ENCODE results near the gene PHF21A.
"Not testable (repeated sequence)": the region's sequence is repeated elsewhere in the genome, so short reads cannot be mapped to it uniquely, and the experiment has no call there.

The PHF21A gene

GRCh38 chr11:46120346-46121300, 631 bp downstream of the PHF21A start:
- H3K27ac ChIP-seq (ENCODE audit: low read length) = peak overlapping the region; percentile 25
- H3K36me3 ChIP-seq (ENCODE audit: control insufficient read depth, insufficient read depth, low read length) = no peaks in the 10 kb centered on the region
- H3K4me3 ChIP-seq (ENCODE audit: low read length) = peak overlapping the region; percentile 87; the same call in 1 of the 2 replicates
- H3K4me1 ChIP-seq (ENCODE audit: control insufficient read depth, insufficient read depth, low read length) = no peaks in the 10 kb centered on the region
- DNase-seq (ENCODE audit: low read depth, low spot score) = no peak
- WGBS (ENCODE audit: insufficient coverage, insufficient read length) = no CpG with 5 or more reads among the region's 29 CpGs
- no peaks in the 10 kb centered on the region for H3K27me3 ChIP-seq (ENCODE audit: control insufficient read depth, insufficient read depth, low read length)
- no peaks in the 10 kb centered on the region for H3K9me3 ChIP-seq (ENCODE audit: control insufficient read depth, insufficient read depth, low read length)

- Histone ChIP-seq H3K27ac (ENCODE audit: low read length) (no peak overlapping the region), H3K4me1 (ENCODE audit: control insufficient read depth, insufficient read depth, low read length) (no peaks in the 10 kb centered on the region), H3K36me3 (ENCODE audit: control insufficient read depth, insufficient read depth, low read length) (no peaks in the 10 kb centered on the region), H3K9me3 (ENCODE audit: control insufficient read depth, insufficient read depth, low read length) (no peaks in the 10 kb centered on the region), H3K27me3 (ENCODE audit: control insufficient read depth, insufficient read depth, low read length) (no peaks in the 10 kb centered on the region), H3K4me3 (ENCODE audit: low read length) (peak overlapping the region; percentile 53; the same call in 1 of the 2 replicates)
- WGBS (ENCODE audit: insufficient coverage, insufficient read length) = no CpG with 5 or more reads among the region's 56 CpGs
- no peak for DNase-seq (ENCODE audit: low read depth, low spot score)
Observed at GRCh38 chr11:46119352-46120216, 1.7 kb downstream of the PHF21A start.

- no peak overlapping the region for H3K27ac ChIP-seq (ENCODE audit: low read length)
- WGBS (ENCODE audit: insufficient coverage, insufficient read length) = 100% methylated on average over 1 of the region's 6 CpGs
Observed at GRCh38 chr11:46118702-46119351, 2.4 kb downstream of the PHF21A start.

GRCh38 chr11:46117842-46118241, 3.4 kb downstream of the PHF21A start:
- Histone ChIP-seq H3K4me1 (ENCODE audit: control insufficient read depth, insufficient read depth, low read length) (no peaks in the 10 kb centered on the region), H3K36me3 (ENCODE audit: control insufficient read depth, insufficient read depth, low read length) (no peaks in the 10 kb centered on the region), H3K27me3 (ENCODE audit: control insufficient read depth, insufficient read depth, low read length) (no peaks in the 10 kb centered on the region), H3K4me3 (ENCODE audit: low read length) (no peak overlapping the region), H3K9me3 (ENCODE audit: control insufficient read depth, insufficient read depth, low read length) (no peaks in the 10 kb centered on the region), H3K27ac (ENCODE audit: low read length) (no peak overlapping the region)
- DNase-seq (ENCODE audit: low read depth, low spot score) = no peak

More at GRCh38 chr11:46118702-46119351, 2.4 kb downstream of the PHF21A start:
- H3K4me1 ChIP-seq (ENCODE audit: control insufficient read depth, insufficient read depth, low read length) = no peaks in the 10 kb centered on the region
- H3K4me3 ChIP-seq (ENCODE audit: low read length) = peak overlapping the region; percentile 53; the same call in 1 of the 2 replicates
- no peaks in the 10 kb centered on the region for H3K27me3 ChIP-seq (ENCODE audit: control insufficient read depth, insufficient read depth, low read length)
- H3K36me3 ChIP-seq (ENCODE audit: control insufficient read depth, insufficient read depth, low read length) = no peaks in the 10 kb centered on the region
- no peak for DNase-seq (ENCODE audit: low read depth, low spot score)
- H3K9me3 ChIP-seq (ENCODE audit: control insufficient read depth, insufficient read depth, low read length) = no peaks in the 10 kb centered on the region

GRCh38 chr11:46116712-46117037, 4.6 kb downstream of the PHF21A start:
- H3K27me3 ChIP-seq (ENCODE audit: control insufficient read depth, insufficient read depth, low read length); DNase-seq (ENCODE audit: low read depth, low spot score); H3K4me3 ChIP-seq (ENCODE audit: low read length); H3K36me3 ChIP-seq (ENCODE audit: control insufficient read depth, insufficient read depth, low read length); H3K4me1 ChIP-seq (ENCODE audit: control insufficient read depth, insufficient read depth, low read length); H3K27ac ChIP-seq (ENCODE audit: low read length); H3K9me3 ChIP-seq (ENCODE audit: control insufficient read depth, insufficient read depth, low read length): not testable (repeated sequence)
- no CpG with 5 or more reads among the region's 10 CpGs for WGBS (ENCODE audit: insufficient coverage, insufficient read length)

GRCh38 chr11:46116007-46116711, 5.1 kb downstream of the PHF21A start:
- H3K27me3 ChIP-seq (ENCODE audit: control insufficient read depth, insufficient read depth, low read length) = no peaks in the 10 kb centered on the region
- no peak for DNase-seq (ENCODE audit: low read depth, low spot score)
- H3K9me3 ChIP-seq (ENCODE audit: control insufficient read depth, insufficient read depth, low read length) = no peaks in the 10 kb centered on the region
- H3K4me3 ChIP-seq (ENCODE audit: low read length) = no peak overlapping the region
- no peak overlapping the region for H3K27ac ChIP-seq (ENCODE audit: low read length)
- no peaks in the 10 kb centered on the region for H3K4me1 ChIP-seq (ENCODE audit: control insufficient read depth, insufficient read depth, low read length)
- WGBS (ENCODE audit: insufficient coverage, insufficient read length) = no CpG with 5 or more reads among the region's 3 CpGs
- no peaks in the 10 kb centered on the region for H3K36me3 ChIP-seq (ENCODE audit: control insufficient read depth, insufficient read depth, low read length)

- H3K27ac ChIP-seq (ENCODE audit: low read length) = no peak overlapping the region
- no peaks in the 10 kb centered on the region for H3K4me1 ChIP-seq (ENCODE audit: control insufficient read depth, insufficient read depth, low read length)
- no peaks in the 10 kb centered on the region for H3K27me3 ChIP-seq (ENCODE audit: control insufficient read depth, insufficient read depth, low read length)
- no peaks in the 10 kb centered on the region for H3K9me3 ChIP-seq (ENCODE audit: control insufficient read depth, insufficient read depth, low read length)
- DNase-seq (ENCODE audit: low read depth, low spot score) = no peak
- H3K4me3 ChIP-seq (ENCODE audit: low read length) = no peak overlapping the region
- H3K36me3 ChIP-seq (ENCODE audit: control insufficient read depth, insufficient read depth, low read length) = no peaks in the 10 kb centered on the region
Observed at GRCh38 chr11:46114961-46115360, 6.3 kb downstream of the PHF21A start.

- Histone ChIP-seq H3K27ac (ENCODE audit: low read length) (no peak overlapping the region), H3K4me1 (ENCODE audit: control insufficient read depth, insufficient read depth, low read length) (no peaks in the 10 kb centered on the region), H3K4me3 (ENCODE audit: low read length) (no peak overlapping the region), H3K9me3 (ENCODE audit: control insufficient read depth, insufficient read depth, low read length) (no peaks in the 10 kb centered on the region), H3K36me3 (ENCODE audit: control insufficient read depth, insufficient read depth, low read length) (no peaks in the 10 kb centered on the region), H3K27me3 (ENCODE audit: control insufficient read depth, insufficient read depth, low read length) (no peaks in the 10 kb centered on the region)
- DNase-seq (ENCODE audit: low read depth, low spot score) = no peak
- no CpG with 5 or more reads among the region's 4 CpGs for WGBS (ENCODE audit: insufficient coverage, insufficient read length)
Observed at GRCh38 chr11:46114378-46114777, 6.9 kb downstream of the PHF21A start.

GRCh38 chr11:46112961-46113607, 8.2 kb downstream of the PHF21A start:
- WGBS (ENCODE audit: insufficient coverage, insufficient read length) = no CpG with 5 or more reads among the region's 9 CpGs
- no peak for DNase-seq (ENCODE audit: low read depth, low spot score)
- H3K4me3 ChIP-seq (ENCODE audit: low read length) = no peak overlapping the region
- H3K27ac ChIP-seq (ENCODE audit: low read length) = no peak overlapping the region
- no peaks in the 10 kb centered on the region for H3K9me3 ChIP-seq (ENCODE audit: control insufficient read depth, insufficient read depth, low read length)
- no peaks in the 10 kb centered on the region for H3K36me3 ChIP-seq (ENCODE audit: control insufficient read depth, insufficient read depth, low read length)
- no peaks in the 10 kb centered on the region for H3K27me3 ChIP-seq (ENCODE audit: control insufficient read depth, insufficient read depth, low read length)
- H3K4me1 ChIP-seq (ENCODE audit: control insufficient read depth, insufficient read depth, low read length) = no peaks in the 10 kb centered on the region
